ENCODE results near the gene GRB10. TPM values are rescaled to one million over a fixed set of nuclear protein-coding genes. Genes with fewer than 3 reads are reported as not detected.

GRB10 gene
- polyA plus RNA-seq, 2 of the 4 experiments (the other 2 are of a cell fraction), result 23.2 to 37.0 TPM

DNA sequence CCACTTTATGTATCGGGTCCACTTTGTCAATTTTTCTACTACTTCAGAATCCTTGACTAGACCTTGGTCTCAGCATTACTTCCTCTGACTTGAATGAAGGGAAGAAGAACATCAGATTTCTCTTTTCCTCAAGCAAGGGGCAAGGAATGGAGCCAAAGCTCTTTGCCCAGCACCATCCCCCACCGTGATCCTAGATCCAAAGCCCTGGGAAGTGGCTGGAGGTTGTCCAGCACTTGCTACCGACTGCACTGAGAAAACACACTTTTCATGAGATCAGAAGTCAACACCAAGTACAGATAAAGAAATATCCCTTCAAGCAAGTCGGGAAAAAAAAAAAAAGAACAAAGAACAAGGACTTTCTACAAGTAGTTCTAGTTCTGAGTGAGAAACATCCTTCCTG lies 115.4 kb downstream of the GRB10 start:
- ATAC-seq, result no peak
- no peak for DNase-seq (ENCODE audit: low read depth in 1 of 2, low spot score in 1 of 2)
- Histone ChIP-seq H3K27ac (no peak overlapping the region), H3K4me1 (peaks cover 12% of the 10 kb centered on the region), H3K4me2 (no peak overlapping the region), H3K9me3 (no peaks in the 10 kb centered on the region), H3K4me3 (no peak overlapping the region)
- 58% methylated on average over 4 of the region's 4 CpGs for WGBS (ENCODE audit: missing lambda C conversion rate)
- no peak for TF ChIP-seq MYC (IDR thresholded peaks at IDR 0.05; ENCODE audit: borderline replicate concordance, low read length)
- TF ChIP-seq RAD21 (conservative IDR thresholded peaks at IDR 0.05 in 1 of 2, IDR thresholded peaks at IDR 0.05 in 1 of 2), result no peak
- TF ChIP-seq NFE2L2 (conservative IDR thresholded peaks at IDR 0.05; ENCODE audit: low read length), result no peak
- no peak for TF ChIP-seq CHD2 (IDR thresholded peaks at IDR 0.05; ENCODE audit: low read length, partially characterized antibody)
- ChIA-PET POLR2A (no interaction called here), CTCF (interaction anchor here (2.0 kb wide), 1 partner anchor 474 kb away, joined by 9 read pairs; no protein-coding TSS in a partner anchor)
- no peak for FAIRE-seq

DNA sequence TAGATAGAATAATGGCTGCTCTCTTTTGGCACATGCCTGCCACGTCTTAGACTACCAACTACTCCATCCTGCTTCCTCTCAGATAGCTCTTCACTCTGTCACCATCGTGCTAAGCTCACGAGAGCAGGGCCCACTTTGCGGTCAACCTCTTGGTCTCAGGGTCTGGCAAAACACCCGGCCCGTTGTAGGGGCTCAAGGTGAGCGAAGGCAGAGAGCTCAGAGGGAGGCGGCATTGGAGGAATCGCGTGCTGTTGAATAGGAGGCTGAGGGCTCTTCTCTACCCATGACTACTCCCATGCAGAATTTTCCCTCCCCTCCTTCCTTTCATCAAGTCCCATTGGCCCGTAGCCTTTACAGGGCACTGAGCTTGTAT lies 116.6 kb downstream of the GRB10 start:
- DNase-seq (ENCODE audit: low read depth in 1 of 2, low spot score in 1 of 2) (no peak), ATAC-seq (no peak), FAIRE-seq (no peak)
- Histone ChIP-seq H3K4me1 (peaks cover 12% of the 10 kb centered on the region), H3K4me3 (no peak overlapping the region), H3K27ac (no peak overlapping the region), H3K4me2 (no peak overlapping the region), H3K9me3 (no peaks in the 10 kb centered on the region)
- WGBS (ENCODE audit: missing lambda C conversion rate), result 92% methylated on average over 11 of the region's 11 CpGs
- ChIA-PET CTCF (interaction anchor here (0.5 to 2.0 kb wide), 4 partner anchors 12 to 573 kb away, joined by 3 to 9 read pairs (median 4); no protein-coding TSS in a partner anchor), POLR2A (no interaction called here)
- TF ChIP-seq POLR2A (IDR thresholded peaks at IDR 0.05; ENCODE audit: low read length) (no peak), PHF8 (IDR thresholded peaks at IDR 0.05; ENCODE audit: borderline replicate concordance, low read depth) (no peak), CBX8 (IDR thresholded peaks at IDR 0.05) (no peak), TFCP2L1 (CRISPR knock-in tag; IDR thresholded peaks at IDR 0.05) (no peak), NFE2L2 (conservative IDR thresholded peaks at IDR 0.05; ENCODE audit: low read length) (no peak), ZSCAN20 (CRISPR knock-in tag; IDR thresholded peaks at IDR 0.05) (no peak), MAZ (IDR thresholded peaks at IDR 0.05; ENCODE audit: borderline replicate concordance, low read depth, low read length) (no peak), KDM5A (IDR thresholded peaks at IDR 0.05) (no peak), HDAC2 (IDR thresholded peaks at IDR 0.05) (no peak), FOSL2 (IDR thresholded peaks at IDR 0.05) (no peak), FOSL2 (CRISPR knock-in tag; IDR thresholded peaks at IDR 0.05) (no peak), POLR2AphosphoS2 (conservative IDR thresholded peaks at IDR 0.05; ENCODE audit: low read length) (no peak), TP53 (CRISPR knock-in tag; IDR thresholded peaks at IDR 0.05) (no peak), RARB (CRISPR knock-in tag; IDR thresholded peaks at IDR 0.05) (no peak), KDM1A (IDR thresholded peaks at IDR 0.05; ENCODE audit: low read depth) (no peak)

DNA sequence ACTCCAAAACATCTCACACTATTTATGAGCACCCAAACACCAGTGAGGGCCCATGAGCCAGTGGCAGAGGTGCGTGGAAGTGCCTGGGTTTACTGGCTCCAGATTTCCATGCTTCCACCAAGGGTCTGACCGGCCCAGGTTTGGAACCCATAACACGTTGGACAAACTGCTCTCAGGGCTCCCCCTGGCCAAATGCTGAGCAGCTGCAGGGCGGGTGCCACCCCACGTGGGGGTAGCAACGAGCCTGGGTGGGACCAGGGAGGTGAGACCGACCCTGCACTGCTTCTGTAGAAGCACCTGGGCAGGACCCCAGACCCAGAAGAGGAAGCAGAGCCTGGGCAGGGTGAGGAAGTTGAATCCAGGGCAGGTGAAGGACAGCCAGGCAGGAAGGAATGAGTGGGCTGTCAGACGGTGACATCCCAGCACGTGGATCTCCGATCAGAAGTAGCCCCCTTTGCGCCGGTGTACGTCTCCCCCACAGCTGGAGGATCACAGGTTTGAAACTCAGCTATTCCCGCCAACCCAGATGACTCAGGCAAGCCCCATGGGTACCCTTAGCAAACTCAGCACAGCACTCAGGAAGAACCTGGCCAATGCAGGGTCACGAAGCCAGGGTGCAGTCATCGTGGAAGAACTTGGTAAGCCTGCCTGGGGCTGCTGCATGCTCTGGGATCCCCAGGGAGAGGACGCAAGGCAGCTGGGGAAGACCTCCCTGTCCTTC lies 117.1 kb downstream of the GRB10 start:
- CTCF ChIA-PET, result interaction anchor here (1.1 to 2.0 kb wide), 3 partner anchors 13 to 476 kb away, joined by 4 to 9 read pairs (median 5); no protein-coding TSS in a partner anchor
- no peak for FAIRE-seq
- no peak overlapping the region for H3K4me2 ChIP-seq

More for the DNA sequence above, 117.1 kb downstream of the GRB10 start:
- TF ChIP-seq ESRRA (IDR thresholded peaks at IDR 0.05; ENCODE audit: borderline replicate concordance, low read length), result no peak
- no peak for TF ChIP-seq E2F6 (IDR thresholded peaks at IDR 0.05; ENCODE audit: borderline replicate concordance, low read depth)
- no peak for TF ChIP-seq MYC (IDR thresholded peaks at IDR 0.05; ENCODE audit: borderline replicate concordance, low read length)
- TF ChIP-seq SMC3 (IDR thresholded peaks at IDR 0.05), result no peak
- no peak for TF ChIP-seq RCOR1 (IDR thresholded peaks at IDR 0.05; ENCODE audit: low read depth, low read length)
- TF ChIP-seq ZFP36 (IDR thresholded peaks at IDR 0.05; ENCODE audit: borderline replicate concordance, partially characterized antibody), result no peak
- TF ChIP-seq BHLHE40 (IDR thresholded peaks at IDR 0.05; ENCODE audit: low read depth, low read length), result no peak
- TF ChIP-seq, protein P1, sequence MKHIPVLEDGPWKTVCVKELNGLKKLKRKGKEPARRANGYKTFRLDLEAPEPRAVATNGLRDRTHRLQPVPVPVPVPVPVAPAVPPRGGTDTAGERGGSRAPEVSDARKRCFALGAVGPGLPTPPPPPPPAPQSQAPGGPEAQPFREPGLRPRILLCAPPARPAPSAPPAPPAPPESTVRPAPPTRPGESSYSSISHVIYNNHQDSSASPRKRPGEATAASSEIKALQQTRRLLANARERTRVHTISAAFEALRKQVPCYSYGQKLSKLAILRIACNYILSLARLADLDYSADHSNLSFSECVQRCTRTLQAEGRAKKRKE (CRISPR knock-in tag; IDR thresholded peaks at IDR 0.05; ENCODE audit: low read depth), result no peak
- no peak for TF ChIP-seq RARB (CRISPR knock-in tag; IDR thresholded peaks at IDR 0.05)
- no peak for TF ChIP-seq POLR2A (IDR thresholded peaks at IDR 0.05; ENCODE audit: low read length)
- TF ChIP-seq HMGXB4 (CRISPR knock-in tag; IDR thresholded peaks at IDR 0.05; ENCODE audit: borderline replicate concordance), result no peak
- TF ChIP-seq, protein P2, sequence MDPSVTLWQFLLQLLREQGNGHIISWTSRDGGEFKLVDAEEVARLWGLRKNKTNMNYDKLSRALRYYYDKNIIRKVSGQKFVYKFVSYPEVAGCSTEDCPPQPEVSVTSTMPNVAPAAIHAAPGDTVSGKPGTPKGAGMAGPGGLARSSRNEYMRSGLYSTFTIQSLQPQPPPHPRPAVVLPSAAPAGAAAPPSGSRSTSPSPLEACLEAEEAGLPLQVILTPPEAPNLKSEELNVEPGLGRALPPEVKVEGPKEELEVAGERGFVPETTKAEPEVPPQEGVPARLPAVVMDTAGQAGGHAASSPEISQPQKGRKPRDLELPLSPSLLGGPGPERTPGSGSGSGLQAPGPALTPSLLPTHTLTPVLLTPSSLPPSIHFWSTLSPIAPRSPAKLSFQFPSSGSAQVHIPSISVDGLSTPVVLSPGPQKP (IDR thresholded peaks at IDR 0.05; ENCODE audit: low read depth, low read length), result no peak
- POLR2A ChIA-PET, result no interaction called here
- WGBS (ENCODE audit: missing lambda C conversion rate), result 82% methylated on average over 17 of the region's 17 CpGs
- DNase-seq (ENCODE audit: low read depth in 1 of 2, low spot score in 1 of 2), result no peak
- H3K4me1 ChIP-seq, result peaks cover 12% of the 10 kb centered on the region
- ATAC-seq, result no peak
- H3K4me3 ChIP-seq, result no peak overlapping the region
- 0 out of 6 replicates have a peak overlapping the region, but pooled peaks of 1 of the 2 experiments have one; percentile 20 for H3K27ac ChIP-seq
- H3K9me3 ChIP-seq, result no peaks in the 10 kb centered on the region

Data from A549 (cell line).